ENCODE results near the gene WWOX.
"Not testable (repeated sequence)": the region's sequence is repeated elsewhere in the genome, so short reads cannot be mapped to it uniquely, and the experiment has no call there.

The WWOX gene

GRCh38 chr16:79212114-79212791 is 1112.8 kb downstream of the WWOX start:
- Histone ChIP-seq H3K4me3 (no peak overlapping the region), H3K27ac (no peak overlapping the region)
- DNase-seq (ENCODE audit: low spot score) = no peak
- no peak for TF ChIP-seq CTCF (IDR thresholded peaks at IDR 0.05)

- no peak for TF ChIP-seq CTCF (IDR thresholded peaks at IDR 0.05)
Measured at GRCh38 chr16:79213214-79213613, 1113.8 kb downstream of the WWOX start.

GRCh38 chr16:79215289-79215688 is 1115.8 kb downstream of the WWOX start:
- DNase-seq (ENCODE audit: low spot score) = no peak
- TF ChIP-seq CTCF (IDR thresholded peaks at IDR 0.05) = no peak
- Histone ChIP-seq H3K4me3 (no peak overlapping the region), H3K27ac (no peak overlapping the region)

More at GRCh38 chr16:79213214-79213613, 1113.8 kb downstream of the WWOX start:
- DNase-seq (ENCODE audit: low spot score) = no peak
- no peak overlapping the region for H3K4me3 ChIP-seq
- H3K27ac ChIP-seq = no peak overlapping the region

- TF ChIP-seq CTCF (IDR thresholded peaks at IDR 0.05) = no peak
- no peak for DNase-seq (ENCODE audit: low spot score)
Measured at GRCh38 chr16:79217375-79218011, 1118.0 kb downstream of the WWOX start.

GRCh38 chr16:79218351-79218750 is 1118.9 kb downstream of the WWOX start:
- no peak for TF ChIP-seq CTCF (IDR thresholded peaks at IDR 0.05)
- no peak overlapping the region for H3K4me3 ChIP-seq

More at GRCh38 chr16:79217375-79218011, 1118.0 kb downstream of the WWOX start:
- Histone ChIP-seq H3K27ac (no peak overlapping the region), H3K4me3 (no peak overlapping the region)

GRCh38 chr16:79225994-79226393 is 1126.5 kb downstream of the WWOX start:
- not testable (repeated sequence) for H3K4me3 ChIP-seq; DNase-seq (ENCODE audit: low spot score); H3K27ac ChIP-seq

More at GRCh38 chr16:79218351-79218750, 1118.9 kb downstream of the WWOX start:
- H3K27ac ChIP-seq = no peak overlapping the region
- DNase-seq (ENCODE audit: low spot score) = no peak

GRCh38 chr16:79229361-79229760 is 1129.9 kb downstream of the WWOX start:
- Histone ChIP-seq H3K4me3 (no peak overlapping the region), H3K27ac (no peak overlapping the region)
- no peak for TF ChIP-seq CTCF (IDR thresholded peaks at IDR 0.05)
- no peak for DNase-seq (ENCODE audit: low spot score)

- H3K4me3 ChIP-seq; DNase-seq (ENCODE audit: low spot score); H3K27ac ChIP-seq: not testable (repeated sequence)
Measured at GRCh38 chr16:79245700-79246099, 1146.2 kb downstream of the WWOX start.

Data from coronary artery (tissue), 2 donors.